Smooth muscle cell (in vitro differentiated cells): Measurements from ENCODE around the gene TRPV4. TPM values are rescaled to one million over a fixed set of nuclear protein-coding genes. Genes with fewer than 3 reads are reported as not detected.

Experiments
- DNase-seq: peaks from one replicate; lab custom pipeline; 2025; ENCODE audit not compliant: unreplicated experiment; lab: John Stamatoyannopoulos, UW
- H2AFZ ChIP-seq: fragments of 200-600 bp; sonication (generic); 2 replicates; pipeline ENCODE4 v1.6.0; 2016; ENCODE audit warnings: antibody characterized with exemption, low read depth, mild to moderate bottlenecking
- H3F3A ChIP-seq: fragments of 200-600 bp; sonication (generic); 2 replicates; pipeline ENCODE4 v1.6.0; 2017; ENCODE audit warnings: antibody characterized with exemption, low read depth
- H3K27ac ChIP-seq: fragments of 200-600 bp; sonication (generic); 2 replicates; pipeline ENCODE4 v1.5.1; 2016; ENCODE audit warnings: low read depth, mild to moderate bottlenecking
- H3K27me3 ChIP-seq: fragments of 200-600 bp; sonication (generic); 2 replicates; pipeline ENCODE4 v1.6.1; 2016; ENCODE audit warnings: low read depth, mild to moderate bottlenecking
- H3K36me3 ChIP-seq: fragments of 200-600 bp; sonication (generic); 2 replicates; pipeline ENCODE4 v1.5.1; 2016; ENCODE audit warnings: low read depth
- H3K4me1 ChIP-seq: fragments of 200-600 bp; sonication (generic); 2 replicates; pipeline ENCODE4 v1.5.1; 2016; ENCODE audit warnings: low read depth
- H3K4me2 ChIP-seq: fragments of 200-600 bp; sonication (generic); 2 replicates; pipeline ENCODE4 v1.6.0; 2016; ENCODE audit warnings: mild to moderate bottlenecking
- H3K4me3 ChIP-seq: fragments of 200-600 bp; sonication (generic); 2 replicates; pipeline ENCODE4 v1.5.1; 2016; ENCODE audit warnings: mild to moderate bottlenecking
- H3K79me2 ChIP-seq: fragments of 200-600 bp; sonication (generic); 2 replicates; pipeline ENCODE4 v1.6.0; 2016; ENCODE audit warnings: low read depth, mild to moderate bottlenecking
- H3K9ac ChIP-seq: fragments of 200-600 bp; sonication (generic); 2 replicates; pipeline ENCODE4 v1.6.0; 2016; ENCODE audit warnings: low read depth
- H3K9me3 ChIP-seq: fragments of 200-600 bp; sonication (generic); replicated peaks from 2 replicates; pipeline ENCODE4 v1.5.1; 2016; ENCODE audit warnings: low read depth
- H4K20me1 ChIP-seq: fragments of 200-600 bp; sonication (generic); 2 replicates; pipeline ENCODE4 v1.6.0; 2016; ENCODE audit warnings: low read depth
- WGBS: methylation state at CpG from one replicate; pipeline ENCODE4 v1.1.7; 2016; ENCODE audit warnings: low lambda C conversion rate; 5-methylcytosine and 5-hydroxymethylcytosine counted together
- polyA plus RNA-seq: library from polyadenylated mRNA; unstranded; fragments of >200 nt; fragmentation: Nextera tagmentation; extraction: Ambion mirVana; gene quantifications from 2 replicates; pipeline ENCODE4 v1.2.1, GENCODE V29; 2016
- total RNA-seq: library from RNA; depleted of rRNA; stranded (reverse); fragments of >200 nt; gene quantifications from 2 replicates; pipeline ENCODE4 v1.2.3, GENCODE V29; 2014
- TF ChIP-seq, protein P1 (sequence below): fragments of 200-600 bp; sonication (generic); IDR thresholded peaks from 2 replicates; pipeline ENCODE4 v1.5.1; 2017; ENCODE audit warnings: borderline replicate concordance, mild to moderate bottlenecking, antibody characterized with exemption; ENCODE audit not compliant: insufficient read depth, poor library complexity, severe bottlenecking

The TRPV4 gene
- total and polyA plus RNA-seq, 2 experiments from 2014 or later: 1.5 to 1.9 TPM

DNA sequence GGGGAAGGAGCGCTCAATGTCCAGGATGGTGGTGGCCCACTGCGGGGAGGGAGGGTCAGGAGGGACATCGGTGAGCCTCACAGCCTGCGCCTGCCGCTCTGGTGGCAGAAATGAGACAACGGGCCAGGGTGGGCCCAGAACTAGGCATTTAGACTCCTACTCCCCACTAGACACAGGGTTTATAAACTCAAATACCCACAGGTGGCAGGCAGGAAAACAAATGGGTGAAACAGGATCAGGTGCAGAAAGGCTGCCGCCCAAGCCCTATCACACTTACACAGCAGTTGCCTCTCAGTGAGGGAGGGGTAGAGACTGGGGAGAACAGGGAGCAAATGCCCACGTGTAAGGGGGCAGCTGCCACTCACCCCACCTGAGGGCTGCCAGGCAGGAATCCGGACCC, 46.4 kb downstream of the TRPV4 start:
- DNase-seq: no peak
- Histone ChIP-seq H3K4me3 (no peak overlapping the region), H4K20me1 (no peaks in the 10 kb centered on the region), H3K9ac (no peak overlapping the region), H3K27ac (no peak overlapping the region), H3K4me1 (no peaks in the 10 kb centered on the region), H2AFZ (no peak overlapping the region), H3K27me3 (no peaks in the 10 kb centered on the region), H3K36me3 (no peaks in the 10 kb centered on the region), H3K4me2 (no peak overlapping the region), H3F3A (no peaks in the 10 kb centered on the region), H3K9me3 (no peaks in the 10 kb centered on the region), H3K79me2 (no peaks in the 10 kb centered on the region)
- TF ChIP-seq, protein P1, sequence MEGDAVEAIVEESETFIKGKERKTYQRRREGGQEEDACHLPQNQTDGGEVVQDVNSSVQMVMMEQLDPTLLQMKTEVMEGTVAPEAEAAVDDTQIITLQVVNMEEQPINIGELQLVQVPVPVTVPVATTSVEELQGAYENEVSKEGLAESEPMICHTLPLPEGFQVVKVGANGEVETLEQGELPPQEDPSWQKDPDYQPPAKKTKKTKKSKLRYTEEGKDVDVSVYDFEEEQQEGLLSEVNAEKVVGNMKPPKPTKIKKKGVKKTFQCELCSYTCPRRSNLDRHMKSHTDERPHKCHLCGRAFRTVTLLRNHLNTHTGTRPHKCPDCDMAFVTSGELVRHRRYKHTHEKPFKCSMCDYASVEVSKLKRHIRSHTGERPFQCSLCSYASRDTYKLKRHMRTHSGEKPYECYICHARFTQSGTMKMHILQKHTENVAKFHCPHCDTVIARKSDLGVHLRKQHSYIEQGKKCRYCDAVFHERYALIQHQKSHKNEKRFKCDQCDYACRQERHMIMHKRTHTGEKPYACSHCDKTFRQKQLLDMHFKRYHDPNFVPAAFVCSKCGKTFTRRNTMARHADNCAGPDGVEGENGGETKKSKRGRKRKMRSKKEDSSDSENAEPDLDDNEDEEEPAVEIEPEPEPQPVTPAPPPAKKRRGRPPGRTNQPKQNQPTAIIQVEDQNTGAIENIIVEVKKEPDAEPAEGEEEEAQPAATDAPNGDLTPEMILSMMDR: no peak
- WGBS: 90% methylated on average over 9 of the region's 9 CpGs

DNA sequence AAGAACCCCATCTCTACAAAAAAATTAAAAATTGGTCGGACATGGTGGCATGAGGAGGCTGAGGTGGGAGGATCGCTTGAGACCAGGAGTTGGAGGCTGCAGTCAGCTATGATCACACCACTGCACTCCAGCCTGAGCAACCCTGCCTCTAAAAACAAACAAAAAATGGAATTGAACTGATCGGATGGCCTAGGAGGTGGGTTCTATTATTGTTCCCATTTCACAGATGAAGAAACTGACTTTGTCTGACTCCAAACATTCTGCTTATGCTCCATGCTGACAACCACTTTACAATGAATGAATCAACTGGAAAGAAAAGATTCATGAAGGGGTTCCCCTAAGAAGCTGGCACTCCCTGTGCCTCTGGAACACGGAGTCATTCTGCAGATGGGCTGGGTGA, 47.3 kb downstream of the TRPV4 start:
- Histone ChIP-seq H3K4me1 (no peaks in the 10 kb centered on the region), H3K27ac (no peak overlapping the region), H4K20me1 (no peaks in the 10 kb centered on the region), H3F3A (no peaks in the 10 kb centered on the region), H3K27me3 (no peaks in the 10 kb centered on the region), H2AFZ (no peak overlapping the region), H3K9me3 (no peaks in the 10 kb centered on the region), H3K9ac (no peak overlapping the region), H3K36me3 (no peaks in the 10 kb centered on the region), H3K4me2 (no peak overlapping the region), H3K79me2 (no peaks in the 10 kb centered on the region), H3K4me3 (no peak overlapping the region)
- TF ChIP-seq, protein P1: no peak
- WGBS: 98% methylated on average over 4 of the region's 4 CpGs
- DNase-seq: no peak

DNA sequence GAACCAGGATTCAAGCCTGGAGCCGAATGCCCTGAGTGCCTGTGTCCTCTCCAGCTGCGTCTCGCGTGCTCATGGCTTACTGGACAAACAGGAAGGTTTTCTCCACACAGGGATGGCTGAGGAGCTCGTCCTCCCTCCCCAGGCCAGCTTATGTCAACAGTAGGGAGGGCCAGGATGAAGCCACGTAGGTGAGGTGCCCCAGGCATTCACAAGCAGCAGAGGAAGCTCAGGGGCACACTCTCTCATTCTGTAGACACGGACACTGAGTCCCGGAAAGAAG, 49.3 kb downstream of the TRPV4 start:
- H3K4me3 ChIP-seq: no peak overlapping the region
- no peak overlapping the region for H3K4me2 ChIP-seq
- no peaks in the 10 kb centered on the region for H3K9me3 ChIP-seq
- H3K27me3 ChIP-seq: no peaks in the 10 kb centered on the region
- H3F3A ChIP-seq: no peaks in the 10 kb centered on the region
- no peak overlapping the region for H2AFZ ChIP-seq
- whole genome bisulfite sequencing: 81% methylated on average over 8 of the region's 8 CpGs
- no peaks in the 10 kb centered on the region for H4K20me1 ChIP-seq
- TF ChIP-seq, protein P1: no peak
- H3K27ac ChIP-seq: no peak overlapping the region
- H3K36me3 ChIP-seq: no peaks in the 10 kb centered on the region
- no peak overlapping the region for H3K9ac ChIP-seq
- DNase-seq: no peak
- H3K79me2 ChIP-seq: no peaks in the 10 kb centered on the region
- no peaks in the 10 kb centered on the region for H3K4me1 ChIP-seq

DNA sequence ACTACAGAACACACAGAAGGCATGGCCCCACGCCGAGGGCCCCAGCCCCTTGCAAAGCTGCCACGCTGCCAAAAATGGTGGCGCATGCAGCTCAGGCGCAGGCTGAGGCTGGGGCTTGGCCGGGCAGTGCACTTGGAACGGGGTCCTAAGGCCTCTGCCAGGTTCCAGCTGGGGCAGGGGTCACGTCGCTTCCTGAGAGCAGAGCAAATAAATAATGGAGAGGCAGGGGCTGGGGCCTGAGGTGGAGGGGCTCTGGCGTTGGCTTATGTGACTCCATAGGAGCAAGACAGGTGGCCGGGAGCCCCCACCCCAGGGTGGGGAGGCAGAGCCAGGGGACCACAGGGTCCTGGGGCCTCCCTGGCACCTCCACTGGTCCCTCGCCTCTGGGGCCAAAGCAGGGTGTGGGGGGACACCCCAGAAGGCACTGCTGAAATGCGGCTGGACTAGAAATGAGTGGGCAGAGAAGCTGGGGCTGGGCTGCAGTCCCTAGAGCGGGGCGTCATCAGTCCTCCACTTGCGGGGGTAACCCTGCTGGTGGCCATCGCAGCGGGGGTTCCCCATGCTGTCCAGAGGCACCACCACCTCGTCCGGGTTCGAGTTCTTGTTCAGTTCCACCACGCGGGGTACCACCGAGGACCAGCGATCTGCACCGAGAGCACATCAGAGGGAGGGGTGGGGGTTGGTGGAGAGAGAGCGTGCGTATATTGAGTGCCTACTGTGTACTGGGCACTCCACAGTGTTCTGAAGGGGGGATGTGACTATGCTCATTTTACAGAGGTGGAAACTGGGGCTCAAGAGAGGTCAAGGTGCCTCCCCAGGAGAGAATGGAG, 49.8 kb downstream of the TRPV4 start:
- DNase-seq: no peak
- H3K79me2 ChIP-seq: no peaks in the 10 kb centered on the region
- H3K36me3 ChIP-seq: no peaks in the 10 kb centered on the region
- H3K27me3 ChIP-seq: no peaks in the 10 kb centered on the region
- H3K4me3 ChIP-seq: no peak overlapping the region
- H3K4me2 ChIP-seq: no peak overlapping the region
- TF ChIP-seq, protein P1: no peak
- H3K27ac ChIP-seq: no peak overlapping the region
- H4K20me1 ChIP-seq: no peaks in the 10 kb centered on the region
- no peaks in the 10 kb centered on the region for H3K4me1 ChIP-seq
- 95% methylated on average over 28 of the region's 28 CpGs for WGBS
- no peak overlapping the region for H3K9ac ChIP-seq
- H3F3A ChIP-seq: no peaks in the 10 kb centered on the region
- no peaks in the 10 kb centered on the region for H3K9me3 ChIP-seq
- no peak overlapping the region for H2AFZ ChIP-seq
